GM21619 (cell line): ENCODE results near the gene UCHL3.
A peak's percentile ranks its signal among the peaks of the same experiment; 100 is the strongest.
"Not testable (repeated sequence)": the region's sequence is repeated elsewhere in the genome, so short reads cannot be mapped to it uniquely, and the experiment has no call there.

Experiments used
- ATAC-seq: cut with Tn5 transposase; IDR thresholded peaks from one replicate; pipeline ENCODE4 v1.9.1; 2021; ENCODE audit not compliant: unreplicated experiment

Gene UCHL3

GRCh38 chr13:75549262-75550158 lies at the start of gene UCHL3:
Gene UCHL3, plus strand, starts transcription at chr13:75549791. Its CDS starts 30 bp downstream, at chr13:75549821.
- ATAC-seq, result peak; percentile 97

- ATAC-seq, result no peak
Measured at GRCh38 chr13:75505327-75505726, 44.3 kb upstream of the UCHL3 start.

GRCh38 chr13:75506018-75506417 lies 43.6 kb upstream of the UCHL3 start:
- ATAC-seq, result no peak

GRCh38 chr13:75507027-75508001 lies 42.3 kb upstream of the UCHL3 start:
- peak; percentile 24 for ATAC-seq

- ATAC-seq, result no peak
Measured at GRCh38 chr13:75508002-75508548, 41.5 kb upstream of the UCHL3 start.

GRCh38 chr13:75511051-75511625 lies 38.5 kb upstream of the UCHL3 start:
- ATAC-seq, result no peak

GRCh38 chr13:75512253-75512652 lies 37.3 kb upstream of the UCHL3 start:
- peak; percentile 92 for ATAC-seq

- no peak for ATAC-seq
Measured at GRCh38 chr13:75513271-75513670, 36.3 kb upstream of the UCHL3 start.

- ATAC-seq, result no peak
Measured at GRCh38 chr13:75514080-75514995, 35.3 kb upstream of the UCHL3 start.

- no peak for ATAC-seq
Measured at GRCh38 chr13:75518439-75519088, 31.0 kb upstream of the UCHL3 start.

GRCh38 chr13:75521956-75522355 lies 27.6 kb upstream of the UCHL3 start:
- ATAC-seq, result no peak

GRCh38 chr13:75530549-75530961 lies 19.0 kb upstream of the UCHL3 start:
- no peak for ATAC-seq

GRCh38 chr13:75533861-75534260 lies 15.7 kb upstream of the UCHL3 start:
- ATAC-seq, result no peak

- ATAC-seq, result peak; percentile 96
Measured at GRCh38 chr13:75537401-75538365, 11.9 kb upstream of the UCHL3 start, which contains the start of gene COMMD6. Gene COMMD6, minus strand, starts transcription at chr13:75537841. Its CDS starts 36 bp downstream, at chr13:75537805.

GRCh38 chr13:75541287-75541686 lies 8.3 kb upstream of the UCHL3 start:
- ATAC-seq, result no peak

- ATAC-seq, result no peak
Measured at GRCh38 chr13:75541961-75542360, 7.6 kb upstream of the UCHL3 start.

GRCh38 chr13:75544681-75545330 lies 4.8 kb upstream of the UCHL3 start:
- ATAC-seq, result no peak

GRCh38 chr13:75545386-75545785 lies 4.2 kb upstream of the UCHL3 start:
- not testable (repeated sequence) for ATAC-seq
